HG03354 (cell line): ENCODE results near the gene NR5A1.

Experiments used
- ATAC-seq: cut with Tn5 transposase; IDR thresholded peaks from one replicate; pipeline ENCODE4 v1.9.1; 2021; ENCODE audit warnings: mild to moderate bottlenecking; ENCODE audit not compliant: unreplicated experiment, poor library complexity, severe bottlenecking

Gene NR5A1

DNA sequence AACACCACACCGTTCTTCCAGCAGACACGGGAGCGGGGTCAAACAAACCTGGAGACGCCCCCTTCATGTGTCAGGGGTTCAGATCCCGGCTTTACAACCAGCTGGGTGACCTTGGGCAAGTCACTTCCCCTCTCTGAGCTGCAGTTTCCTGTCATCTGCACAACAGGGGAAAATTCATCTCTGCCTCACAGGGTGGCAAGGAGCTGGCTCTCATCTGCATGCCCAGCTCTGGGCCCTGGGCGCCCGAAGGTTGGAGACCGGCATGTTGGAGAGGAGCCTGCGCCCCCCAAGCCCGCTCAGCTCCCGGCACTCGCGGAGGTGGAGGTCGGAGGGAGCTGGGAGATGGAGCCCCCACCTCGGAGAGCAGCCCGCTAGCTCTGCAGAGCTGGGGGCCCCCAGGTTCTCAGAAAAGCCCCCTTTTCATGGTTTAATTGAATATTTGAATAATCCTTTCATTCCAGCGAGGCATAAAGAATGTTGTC lies 20.4 kb downstream of the NR5A1 start:
- ATAC-seq = no peak

DNA sequence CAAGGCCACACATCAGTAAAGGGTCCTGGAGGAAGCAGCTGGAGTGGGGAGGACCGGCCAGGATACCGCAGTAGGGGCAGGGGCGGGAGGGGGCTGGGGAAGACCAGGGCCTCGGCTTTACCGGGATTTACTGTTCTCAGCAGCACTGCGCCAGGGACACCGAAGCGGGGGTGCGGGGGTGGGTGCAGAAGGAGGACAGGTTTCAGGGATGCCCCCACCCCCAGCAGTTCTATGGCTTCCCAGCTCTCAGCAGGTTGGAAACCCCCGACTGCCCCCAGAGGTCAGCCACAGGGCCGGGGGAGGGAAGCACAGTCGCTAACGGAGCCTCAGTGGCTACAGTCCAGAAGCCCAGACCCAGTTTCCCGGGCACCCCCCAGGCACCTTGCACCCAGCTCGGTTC lies 21.3 kb downstream of the NR5A1 start:
- ATAC-seq = no peak

DNA sequence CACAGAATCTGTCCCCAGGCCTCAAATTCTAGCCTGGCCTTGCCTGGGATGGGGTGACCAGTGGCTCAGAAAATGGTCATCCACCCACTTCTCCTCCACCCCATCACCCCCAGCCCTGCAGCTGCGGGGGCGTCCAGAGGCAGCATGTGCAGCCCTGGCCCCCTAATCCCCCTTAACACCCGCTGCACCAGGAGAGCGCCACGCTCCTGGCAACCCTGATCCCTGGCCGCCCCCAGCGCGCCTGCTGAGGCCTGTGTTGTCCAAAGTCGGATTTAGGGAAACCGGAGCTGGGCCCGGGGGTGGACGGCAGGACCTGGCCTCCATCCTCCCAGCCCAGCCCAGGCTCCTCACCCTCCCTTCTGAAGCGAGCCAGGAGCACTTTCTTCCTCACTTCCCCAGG lies 22.0 kb downstream of the NR5A1 start:
- ATAC-seq = no peak

DNA sequence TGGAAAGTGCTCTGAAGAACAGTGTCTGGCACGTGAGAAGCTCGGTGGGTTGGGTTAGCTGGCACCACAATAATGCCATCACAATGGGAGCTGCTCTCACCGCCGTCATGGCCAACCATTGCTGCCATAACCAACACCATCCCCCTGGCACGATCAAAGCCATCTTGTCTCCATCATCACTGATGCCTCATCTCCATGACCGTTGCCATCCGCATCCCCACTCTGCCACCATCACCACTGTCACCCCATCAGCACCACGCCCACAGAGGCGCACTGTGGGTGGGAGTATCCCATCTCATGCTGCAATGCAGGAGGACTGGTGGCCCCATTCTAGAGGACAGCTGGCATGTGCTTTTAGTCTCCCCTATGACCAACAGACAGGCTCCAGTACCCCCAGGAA lies 23.7 kb downstream of the NR5A1 start:
- no peak for ATAC-seq

DNA sequence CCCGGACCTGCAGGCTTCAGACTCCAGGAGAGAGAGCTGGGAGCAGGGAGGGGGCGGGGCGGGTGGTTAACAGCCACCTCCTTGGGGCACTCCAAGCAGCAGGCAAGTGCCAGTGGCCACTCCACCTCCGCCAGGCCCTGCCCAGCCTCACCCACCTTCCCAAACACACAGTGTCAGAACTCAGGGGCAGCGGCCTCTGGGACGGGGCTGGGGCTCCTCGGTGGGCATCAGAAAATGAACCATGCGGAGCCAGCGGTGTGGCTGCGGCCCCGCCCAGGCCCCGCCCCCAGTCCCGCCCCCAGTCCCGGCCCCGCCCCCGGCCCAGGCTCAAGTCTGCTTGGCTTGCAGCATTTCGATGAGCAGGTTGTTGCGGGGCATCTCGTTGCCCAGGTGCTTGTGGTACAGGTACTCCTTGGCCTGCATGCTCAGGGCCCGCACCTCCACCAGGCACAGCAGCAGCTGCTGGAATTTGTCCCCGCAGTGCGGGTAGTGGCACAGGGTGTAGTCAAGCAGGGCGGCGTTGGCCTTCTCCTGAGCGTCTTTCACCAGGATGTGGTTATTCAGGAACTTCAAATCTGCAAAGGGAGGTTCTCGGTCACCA lies 24.7 kb downstream of the NR5A1 start:
- ATAC-seq = no peak

DNA sequence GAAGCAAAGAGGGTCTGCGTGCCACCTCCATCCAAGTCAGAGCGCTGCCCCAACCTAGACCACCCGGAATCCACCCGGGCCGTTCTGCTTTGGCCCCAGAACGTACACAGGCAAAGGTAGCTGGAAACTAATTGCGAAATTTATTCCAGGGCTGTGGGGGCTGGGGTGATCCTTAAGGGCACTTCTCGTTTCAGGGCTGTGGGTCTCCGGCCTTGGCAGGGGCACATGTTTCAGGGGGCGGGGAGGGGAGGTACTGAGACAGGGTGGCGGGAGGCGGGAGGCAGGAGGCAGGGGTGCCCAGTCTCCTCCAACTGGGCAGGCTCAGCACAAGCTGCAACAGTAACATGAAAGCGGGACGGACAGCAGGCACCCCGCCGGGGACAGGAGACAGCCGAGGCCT lies 26.1 kb downstream of the NR5A1 start:
- ATAC-seq = no peak

DNA sequence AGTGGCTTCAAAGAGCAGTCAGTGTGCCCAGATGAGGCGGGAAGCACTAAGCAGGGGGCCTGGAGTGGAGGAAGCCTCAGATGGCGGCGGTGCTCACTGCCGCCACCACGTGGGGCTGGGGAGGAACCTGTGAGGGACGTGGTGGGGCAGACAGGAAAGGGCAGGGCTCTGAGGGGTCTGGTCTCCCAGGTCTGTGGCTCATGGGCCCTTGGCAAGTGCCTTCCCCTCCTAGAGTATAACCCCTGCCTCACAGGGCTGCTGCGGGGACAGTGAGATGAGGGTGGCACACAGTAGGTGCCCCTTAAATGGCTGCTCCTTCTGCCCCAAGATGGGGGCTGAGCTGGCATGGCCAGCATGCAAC lies 26.6 kb downstream of the NR5A1 start:
- ATAC-seq = no peak

DNA sequence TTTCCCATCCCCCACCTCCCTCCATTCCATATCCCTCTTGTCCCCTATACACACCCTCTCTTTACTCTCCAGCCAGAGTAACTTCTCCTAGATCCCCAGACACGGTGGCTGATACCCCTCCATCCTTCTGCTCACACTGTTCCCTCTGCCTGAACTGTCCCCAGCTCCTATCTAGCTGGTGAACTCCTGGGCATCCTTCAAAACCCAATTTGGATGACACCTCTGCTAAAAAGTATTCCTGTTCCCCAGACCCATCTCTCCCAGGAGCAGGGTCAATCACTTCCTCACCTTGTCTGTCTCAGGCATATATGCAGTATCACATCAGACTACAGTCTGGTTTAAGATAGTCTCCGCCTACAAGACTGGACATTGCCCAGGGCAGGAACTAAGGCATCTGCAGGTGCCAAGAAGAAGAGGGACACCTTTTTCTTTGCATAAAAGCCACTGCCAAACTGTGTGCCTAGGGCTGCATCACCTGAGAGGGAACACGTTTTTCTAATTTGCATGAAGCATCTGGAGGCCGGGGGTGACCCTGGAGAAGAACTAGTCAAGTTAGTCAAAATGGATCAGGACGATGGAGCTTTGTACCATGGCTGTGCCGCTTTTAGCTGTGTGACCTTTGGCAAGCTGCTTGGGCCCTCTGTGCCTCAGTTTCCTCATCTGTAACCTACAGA lies 27.1 kb downstream of the NR5A1 start:
- no peak for ATAC-seq

DNA sequence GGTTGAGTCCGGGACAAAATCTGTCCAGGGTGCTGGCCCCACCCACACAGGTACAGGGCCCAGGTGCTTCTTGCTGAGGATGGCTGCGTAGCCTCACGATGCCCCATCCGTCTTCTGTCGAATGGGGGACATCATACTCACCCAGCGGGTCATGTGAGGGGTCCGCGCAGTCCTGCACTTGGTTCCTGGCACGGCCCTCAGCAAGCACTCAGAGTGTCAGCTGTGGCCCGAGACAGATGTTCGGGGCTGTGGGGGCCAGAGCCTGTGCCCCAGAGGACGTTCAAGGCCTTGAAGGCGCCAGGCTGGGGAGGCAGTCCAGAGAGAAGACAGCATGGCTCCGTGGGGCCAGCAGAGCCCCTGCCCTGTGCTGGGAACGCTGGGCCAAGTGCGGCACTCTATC lies 27.8 kb downstream of the NR5A1 start:
- no peak for ATAC-seq

DNA sequence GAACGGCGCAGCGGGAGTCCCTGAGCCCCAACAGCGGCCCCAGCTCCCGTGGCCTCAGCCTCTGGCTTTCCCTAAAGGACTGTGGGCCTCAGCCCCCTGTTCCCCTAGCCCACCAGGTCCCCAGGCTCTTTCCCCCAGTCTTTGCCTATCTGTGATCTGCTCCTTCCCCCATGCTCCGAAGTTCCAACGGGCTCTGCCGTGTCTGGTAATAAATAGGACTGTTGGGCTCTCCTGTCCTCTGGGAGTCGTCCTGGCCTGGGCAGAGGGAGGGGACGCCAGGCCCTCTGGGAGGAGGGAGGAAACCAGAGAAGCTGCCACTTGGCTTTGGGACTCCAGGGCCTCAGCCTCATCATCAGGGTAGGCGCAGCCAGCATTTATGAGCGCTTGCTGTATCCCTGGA lies 28.8 kb downstream of the NR5A1 start:
- no peak for ATAC-seq

DNA sequence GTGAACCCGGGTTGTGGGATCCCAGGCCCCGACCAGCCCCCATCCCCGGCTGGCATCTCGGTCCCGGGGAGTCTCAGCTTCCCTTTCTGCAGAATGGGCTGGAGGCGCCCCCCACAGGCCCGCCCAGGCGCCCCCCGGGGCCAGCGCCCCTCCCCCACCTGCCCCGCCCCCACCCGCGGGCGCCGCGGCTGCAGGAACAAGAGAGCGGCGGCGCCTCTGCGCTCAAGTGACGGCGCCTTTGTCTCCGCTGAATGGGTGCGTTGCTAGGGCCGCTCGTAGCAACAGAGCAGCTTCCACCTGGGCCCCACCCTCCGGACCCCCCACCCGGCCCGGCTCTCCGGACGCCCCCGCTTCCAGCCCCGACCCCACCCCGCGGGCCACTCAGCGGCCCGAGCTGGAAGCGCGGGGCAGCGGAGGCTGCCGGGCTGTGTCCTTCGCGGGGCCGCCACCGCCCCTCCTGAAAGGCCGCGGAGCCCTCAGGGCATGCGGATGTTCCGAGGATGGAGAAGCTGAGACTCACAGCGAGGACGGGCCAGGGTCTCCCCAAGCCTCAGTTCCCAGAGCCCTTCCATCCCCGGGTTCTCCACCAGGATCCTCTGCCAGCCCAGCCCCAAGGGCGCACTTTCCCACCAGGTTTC lies 29.4 kb downstream of the NR5A1 start:
- no peak for ATAC-seq

DNA sequence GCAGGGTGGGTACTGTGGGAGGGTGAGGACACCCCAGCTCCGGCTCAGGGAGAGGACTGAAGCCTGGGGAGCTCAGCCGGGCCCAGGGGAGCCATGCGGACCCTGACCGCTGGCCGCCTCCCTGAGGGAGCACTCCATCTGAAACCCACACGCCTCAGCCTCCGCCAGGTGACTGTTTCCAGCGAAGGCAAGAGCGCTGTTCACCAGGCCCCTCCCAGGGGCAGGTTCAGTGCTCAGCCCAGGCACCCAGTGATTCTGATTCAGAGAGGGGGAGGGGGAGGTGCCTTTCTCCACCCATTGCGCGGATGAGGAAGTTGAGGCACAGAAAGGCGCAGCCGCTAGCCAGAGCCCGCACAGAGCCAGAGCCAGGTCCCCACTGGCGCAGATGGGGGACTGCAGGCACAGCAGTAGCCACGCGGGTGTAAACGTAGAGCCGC lies 30.0 kb downstream of the NR5A1 start:
- ATAC-seq = no peak

DNA sequence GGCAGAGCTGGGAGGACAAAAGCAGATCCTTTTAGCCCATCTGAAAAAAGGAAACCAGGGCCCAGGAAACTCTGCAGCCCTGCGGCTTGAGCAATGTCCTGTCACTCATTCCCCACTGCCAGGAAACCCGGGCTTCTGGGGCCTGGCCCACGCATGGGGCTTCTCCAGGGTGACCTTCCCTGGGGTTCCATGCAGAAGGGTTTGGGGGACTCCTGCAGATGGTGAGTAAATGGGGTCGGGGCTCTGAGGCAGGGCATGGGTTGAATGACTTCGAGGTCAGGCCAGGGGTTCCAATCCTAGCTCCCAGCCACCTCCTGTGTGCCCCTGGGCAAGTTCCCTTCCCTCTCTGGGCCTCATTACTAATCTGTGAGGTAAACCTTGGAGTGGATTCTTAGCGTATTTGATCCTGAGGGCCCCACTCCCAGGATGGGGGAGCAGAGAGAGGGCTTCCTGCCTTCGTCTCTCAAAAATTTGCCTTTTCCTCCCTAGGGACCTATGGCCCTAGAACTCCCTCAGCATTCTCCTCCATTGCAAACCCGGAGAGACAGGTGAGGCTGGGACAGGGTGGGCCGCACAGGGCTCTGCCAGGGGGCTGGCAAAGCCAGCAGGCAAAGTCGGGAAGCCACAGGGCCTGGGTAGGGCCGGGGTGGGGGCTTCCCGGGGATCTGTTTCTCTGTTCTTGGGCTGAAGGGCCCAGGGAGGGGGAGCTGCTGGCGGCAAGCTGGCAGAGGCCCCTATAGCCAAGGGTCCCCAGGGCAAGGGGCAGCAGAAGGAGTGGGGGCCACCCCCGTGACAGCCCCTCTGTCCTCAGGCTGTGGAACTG lies 31.1 kb downstream of the NR5A1 start:
- ATAC-seq = no peak

DNA sequence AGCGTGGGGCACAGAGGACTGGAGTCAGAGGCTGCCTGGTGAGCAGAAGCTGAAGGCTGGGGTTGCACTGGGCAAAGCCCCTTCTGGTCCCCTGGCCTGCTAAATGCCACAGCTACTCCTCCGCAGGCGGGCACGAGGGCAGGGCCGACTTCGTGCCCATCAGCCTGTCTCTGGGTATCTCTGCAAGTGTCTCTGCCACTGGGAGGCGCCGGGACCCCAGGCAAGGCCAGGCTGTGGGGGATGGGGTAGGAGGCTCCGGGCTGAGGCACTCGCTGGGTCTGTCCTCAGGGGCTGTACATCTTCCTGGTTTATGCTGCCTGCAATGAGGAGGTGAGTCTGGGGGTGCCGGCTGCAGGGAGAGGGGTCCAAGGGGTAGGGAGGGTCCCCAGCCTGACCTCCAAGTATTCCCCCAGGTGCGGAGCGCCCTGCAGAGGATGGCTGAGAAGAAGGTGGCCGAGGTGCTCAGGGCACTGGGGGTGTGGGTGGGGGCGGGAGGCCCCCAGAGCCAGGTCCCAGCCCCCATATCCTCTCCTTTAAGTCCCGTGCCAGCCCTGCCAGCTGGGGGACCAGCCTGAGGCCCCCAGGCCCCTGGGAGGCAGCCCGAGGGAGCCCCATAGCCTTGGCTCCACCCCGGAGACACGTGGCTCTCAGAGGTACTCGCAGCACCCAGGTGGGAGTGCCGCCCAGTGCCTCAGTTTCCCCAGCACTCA lies 31.9 kb downstream of the NR5A1 start:
- ATAC-seq = no peak

DNA sequence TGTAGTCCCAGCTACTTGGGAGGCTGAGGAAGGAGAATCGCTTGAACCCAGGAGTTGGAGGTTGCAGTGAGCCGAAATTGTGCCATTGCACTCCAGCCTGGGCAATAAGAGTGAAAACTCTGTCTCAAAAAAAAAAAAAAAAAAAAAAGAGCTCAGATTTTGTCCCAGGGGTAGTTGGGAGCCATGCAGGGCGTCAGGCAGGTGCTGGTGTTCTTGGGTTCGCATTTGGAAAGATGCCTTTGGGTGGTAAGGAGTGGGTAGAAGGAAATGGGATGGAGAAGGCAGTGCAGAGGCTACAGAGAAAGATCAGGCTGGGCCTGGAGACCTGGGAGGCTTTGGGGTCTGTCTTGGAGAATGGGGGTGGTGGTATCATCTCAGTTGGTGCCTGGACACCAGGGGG lies 33.0 kb downstream of the NR5A1 start:
- no peak for ATAC-seq

DNA sequence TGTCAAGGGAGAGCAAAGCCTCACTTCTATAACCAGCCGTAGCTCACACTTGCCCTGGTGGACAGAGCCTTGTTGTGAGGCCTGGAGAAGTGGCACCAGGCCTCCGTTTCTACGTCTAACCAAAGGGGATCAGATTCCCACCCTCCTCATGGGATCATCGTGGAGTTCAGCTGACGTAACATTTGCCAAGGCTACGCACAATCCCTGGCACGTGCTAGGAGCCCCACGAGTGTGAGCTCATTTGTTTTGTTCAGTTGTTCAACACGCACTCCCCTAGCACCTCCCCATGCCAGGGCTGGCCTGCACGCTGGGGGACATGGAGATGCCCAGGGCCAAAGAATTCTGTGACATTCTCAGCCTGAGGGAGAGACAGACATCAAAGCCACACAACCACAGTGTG lies 33.9 kb downstream of the NR5A1 start:
- ATAC-seq = no peak

DNA sequence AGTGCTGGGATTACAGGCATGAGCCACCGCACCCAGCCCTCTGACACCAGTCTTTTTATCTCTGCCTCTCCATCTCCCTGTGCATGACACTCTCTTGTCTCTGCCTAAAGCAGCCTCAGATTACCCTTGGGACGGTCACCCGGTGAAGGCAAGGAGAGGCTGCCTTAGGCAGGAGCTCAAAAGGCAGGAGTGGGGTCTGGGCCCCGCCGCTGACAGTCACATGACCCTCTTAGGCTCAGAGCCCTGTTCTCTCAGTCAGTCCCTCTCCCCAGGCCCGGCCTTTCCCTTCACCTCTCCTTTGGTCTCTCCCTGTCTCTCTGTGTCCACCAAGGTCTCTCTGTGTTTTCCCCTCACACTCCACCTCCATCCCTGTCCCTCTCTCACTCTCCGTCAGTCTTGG lies 34.4 kb downstream of the NR5A1 start:
- ATAC-seq = no peak

DNA sequence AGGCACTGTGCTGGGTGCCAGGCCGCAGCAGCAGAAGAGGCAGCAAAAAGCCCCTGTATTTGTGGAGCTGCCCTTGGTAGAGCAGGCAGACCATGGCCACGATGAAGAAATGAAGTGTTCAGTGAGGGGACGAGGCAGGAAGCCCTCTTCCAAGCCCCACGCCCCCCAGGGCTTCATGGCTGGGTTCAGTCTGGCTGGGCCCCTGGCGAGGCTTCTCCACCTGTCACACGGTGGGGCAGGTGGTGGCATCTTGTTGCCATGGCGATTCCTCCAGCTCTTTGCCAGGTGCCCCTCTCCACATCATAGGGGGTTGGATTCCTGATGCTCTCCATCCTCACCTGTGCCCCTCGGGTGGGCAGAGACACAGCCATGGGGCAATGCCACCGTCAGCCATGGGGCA lies 35.4 kb downstream of the NR5A1 start:
- ATAC-seq = no peak

DNA sequence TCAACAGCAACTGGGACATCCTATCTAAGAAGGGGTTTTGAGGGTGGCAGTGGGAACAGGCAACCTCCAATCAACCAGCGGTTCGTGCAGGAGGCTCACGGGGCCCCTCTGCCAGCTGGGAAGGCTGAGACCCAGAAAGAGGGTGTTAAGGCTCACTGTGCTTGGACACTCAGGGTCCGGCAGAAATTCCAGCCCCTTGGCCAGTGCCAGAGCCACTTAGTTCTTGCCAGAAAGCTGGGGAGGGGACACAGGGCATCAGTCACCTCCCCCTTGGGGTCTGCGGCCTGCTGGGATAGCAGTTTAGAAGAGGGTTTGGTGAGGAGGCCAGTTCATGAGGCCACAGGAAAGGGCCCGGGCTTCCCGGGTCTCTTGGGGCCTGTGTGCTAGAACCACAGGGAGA lies 36.5 kb downstream of the NR5A1 start:
- ATAC-seq = no peak

DNA sequence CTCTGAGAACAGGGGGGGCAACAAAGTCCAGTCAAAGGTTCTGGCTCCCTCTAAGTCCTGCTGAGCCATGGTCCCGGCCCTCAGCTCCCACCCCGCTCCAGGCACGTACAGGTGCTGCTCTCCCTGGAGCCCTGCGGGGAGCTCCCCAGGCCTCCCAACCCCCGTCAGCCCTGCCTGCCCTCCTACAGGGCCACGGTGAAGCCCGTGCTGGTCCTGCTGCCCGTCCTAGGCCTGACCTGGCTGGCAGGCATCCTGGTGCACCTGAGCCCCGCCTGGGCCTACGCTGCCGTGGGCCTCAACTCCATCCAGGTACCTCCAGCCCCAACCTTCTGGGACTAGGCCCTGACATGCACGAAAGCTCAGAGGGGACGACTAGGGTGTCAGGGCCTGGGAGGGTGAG lies 36.9 kb downstream of the NR5A1 start:
- no peak for ATAC-seq
